Hematopoietic multipotent progenitor cell (in vitro differentiated cells): ENCODE measurements around the gene GPR139. TPM values are rescaled to one million over a fixed set of nuclear protein-coding genes. Genes with fewer than 3 reads are reported as not detected.

ENCODE experiments used
- DNase-seq, 3 donors: peaks; one replicate each; pipeline ENCODE4 v3.0.0-alpha.2; 2011 to 2015; ENCODE audit warnings: low read depth in 2 of 3, low spot score in 2 of 3
- total RNA-seq: library from RNA; depleted of rRNA; stranded (reverse); fragments of >200 nt; gene quantifications from one replicate; pipeline ENCODE4 v1.2.3, GENCODE V29; 2012

GPR139 gene
- total RNA-seq, 1 donor, result not detected

DNA sequence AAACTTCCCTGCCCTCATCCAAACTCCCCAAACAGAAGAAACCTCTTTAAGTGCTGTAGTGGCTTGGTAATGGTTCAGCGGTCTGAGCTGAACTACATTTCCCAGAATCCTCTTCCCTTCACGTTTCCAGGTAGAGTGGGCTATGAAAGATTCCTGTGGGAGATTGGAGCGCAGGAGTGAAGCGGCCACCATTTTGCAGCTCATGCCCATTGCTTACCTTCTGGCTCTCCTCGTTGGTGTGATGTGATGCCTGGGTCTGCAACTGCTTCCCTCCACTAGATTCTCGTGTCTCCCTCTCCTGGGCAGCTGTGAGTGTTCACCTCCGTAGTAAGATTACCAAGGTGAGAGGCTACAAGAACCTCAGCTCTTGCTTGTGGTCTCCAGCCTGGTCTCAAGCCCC lies 82.1 kb downstream of the GPR139 start:
- DNase-seq, result no peak

DNA sequence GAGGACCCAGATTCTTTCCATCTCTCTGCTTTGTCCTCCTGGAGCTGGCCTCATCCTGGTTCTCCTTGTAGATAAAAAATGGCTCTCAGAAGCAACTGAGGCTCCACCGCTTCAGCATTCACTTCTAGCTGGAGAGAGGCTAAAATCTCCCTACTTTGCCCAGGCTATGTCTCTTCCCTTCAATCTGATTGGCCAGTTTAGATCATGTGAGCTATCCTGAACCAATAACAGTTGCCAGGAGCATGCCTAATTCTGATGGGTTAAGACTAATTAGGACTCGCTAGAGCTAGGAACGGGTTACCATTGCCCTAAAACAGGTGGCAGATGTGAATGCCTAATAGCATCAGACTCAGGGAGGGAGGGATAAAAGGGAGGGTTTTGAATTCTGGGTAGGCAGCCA lies 89.6 kb downstream of the GPR139 start:
- DNase-seq, result no peak

Other genes starting within 250 kb of the GPR139 start
- under 0.01 TPM for gene GPRC5B, start 189.0 kb downstream of the GPR139 start, total RNA-seq